Keratinocyte (primary cell): ENCODE data around the gene NECTIN1. TPM values are rescaled to one million over a fixed set of nuclear protein-coding genes. Genes with fewer than 3 reads are reported as not detected.

Source experiments
- DNase-seq: peaks from one replicate; pipeline ENCODE4 v3.0.0-alpha.2; 2011; ENCODE audit warnings: low read depth, missing footprints, low spot score
- FAIRE-seq: peaks from 2 replicates; lab custom pipeline; 2011; peaks lifted over from hg19 to GRCh38; lab: Jason Lieb, UNC
- H2AFZ ChIP-seq: 2 replicates; pipeline ENCODE4 v1.6.0; 2012; ENCODE audit warnings: low read length, control low read depth, inconsistent platforms; ENCODE audit not compliant: control insufficient read depth
- H3K27ac ChIP-seq: 2 replicates; pipeline ENCODE4 v1.5.1; 2011; ENCODE audit warnings: low read length; ENCODE audit not compliant: control insufficient read depth, insufficient read depth
- H3K27me3 ChIP-seq: 3 replicates; pipeline ENCODE4 v1.6.0; 2011; ENCODE audit warnings: low read length; ENCODE audit not compliant: control insufficient read depth, insufficient read depth; ENCODE audit errors: extremely low read depth
- H3K36me3 ChIP-seq, 2 experiments: 2 replicates in 1 of 2; 3 replicates in 1 of 2; pipeline ENCODE4 v1.5.1; 2011; ENCODE audit warnings: low read length in 2 of 2, mild to moderate bottlenecking in 1 of 2; ENCODE audit not compliant: control insufficient read depth in 2 of 2, insufficient read depth in 2 of 2; ENCODE audit errors: extremely low read depth in 1 of 2
- H3K4me1 ChIP-seq: 3 replicates; pipeline ENCODE4 v1.5.1; 2011; ENCODE audit warnings: low read length; ENCODE audit not compliant: control insufficient read depth, insufficient read depth; ENCODE audit errors: extremely low read depth
- H3K4me2 ChIP-seq: 3 replicates; pipeline ENCODE4 v1.6.0; 2011; ENCODE audit warnings: low read depth, low read length; ENCODE audit not compliant: control insufficient read depth, insufficient read depth; ENCODE audit errors: extremely low read depth
- H3K4me3 ChIP-seq, 3 experiments: fragments of 200-600 bp in 1 of 3; sonication (generic) in 1 of 3; 2 replicates in 2 of 3; 3 replicates in 1 of 3; pipeline ENCODE4 v1.5.1; 2011 to 2016; ENCODE audit warnings: low read length in 3 of 3, mild to moderate bottlenecking in 3 of 3, control low read depth in 2 of 3, inconsistent platforms in 1 of 3, low read depth in 1 of 3, mixed read lengths in 1 of 3, mixed run types in 1 of 3, moderate library complexity in 1 of 3; ENCODE audit not compliant: control insufficient read depth in 2 of 3, insufficient read depth in 2 of 3; ENCODE audit errors: extremely low read depth in 1 of 3
- H3K79me2 ChIP-seq: 2 replicates; pipeline ENCODE4 v1.6.0; 2012; ENCODE audit warnings: low read length; ENCODE audit not compliant: control insufficient read depth, insufficient read depth
- H3K9ac ChIP-seq: 3 replicates; pipeline ENCODE4 v1.6.0; 2011; ENCODE audit warnings: low read length; ENCODE audit not compliant: control insufficient read depth, insufficient read depth; ENCODE audit errors: extremely low read depth
- H3K9me1 ChIP-seq: 3 replicates; pipeline ENCODE4 v1.6.0; 2011; ENCODE audit warnings: low read length; ENCODE audit not compliant: control insufficient read depth, insufficient read depth; ENCODE audit errors: extremely low read depth
- H3K9me3 ChIP-seq: 2 replicates; pipeline ENCODE4 v1.5.1; 2012; ENCODE audit warnings: low read depth, low read length; ENCODE audit not compliant: control insufficient read depth
- H4K20me1 ChIP-seq: 3 replicates; pipeline ENCODE4 v1.6.0; 2011; ENCODE audit warnings: low read length; ENCODE audit not compliant: control insufficient read depth, insufficient read depth; ENCODE audit errors: extremely low read depth
- CTCF ChIP-seq, 3 experiments: IDR thresholded peaks in 1 of 3; conservative IDR thresholded peaks in 1 of 3; optimal IDR thresholded peaks in 1 of 3; 2 replicates in 2 of 3; 3 replicates in 1 of 3; pipeline versions ENCODE3 to v1.5.1; 2011; ENCODE audit warnings: low read length in 3 of 3, mild to moderate bottlenecking in 3 of 3, moderate library complexity in 2 of 3, control low read depth in 1 of 3, inconsistent platforms in 1 of 3; ENCODE audit not compliant: insufficient read depth in 2 of 3; ENCODE audit errors: extremely low read depth in 1 of 3
- EZH2 ChIP-seq: IDR thresholded peaks from one replicate; pipeline ENCODE4 v1.6.1; 2012; ENCODE audit warnings: inconsistent platforms, mild to moderate bottlenecking, low read length, moderate library complexity
- dilution Hi-C: fragments of 300-500 bp; cut with MboI; formaldehyde crosslinking; loops from one replicate; pipeline ENCODE4 v1.7.0; 2020; ENCODE audit warnings: low sequenced_read_pairs; ENCODE audit not compliant: extremely low pct_ligation_motif_present
- polyA plus RNA-seq, 5 experiments: library from polyadenylated mRNA; depleted of rRNA in 3 of 5; stranded (reverse) in 3 of 5; stranded (forward) in 1 of 5; unstranded in 1 of 5; fragments of >200 nt; gene quantifications; 1 replicate in 1 of 5; 2 replicates in 3 of 5; 3 replicates in 1 of 5; pipeline versions ENCODE4 v1.2.1 to v1.2.3, GENCODE V29; 2011 to 2012; ENCODE audit warnings: missing spikeins in 2 of 5, low read depth in 1 of 5, low replicate concordance in 1 of 5

Gene NECTIN1
- polyA plus RNA-seq, 1 donor (not counting 4 experiments of a cell fraction or from before 2014, with no cell fraction given): 37.5 TPM

GRCh38 chr11:119638851-119639250, 90.1 kb downstream of the NECTIN1 start:
- no peaks in the 10 kb centered on the region for H3K9me1 ChIP-seq
- no peaks in the 10 kb centered on the region for H3K36me3 ChIP-seq
- no peaks in the 10 kb centered on the region for H3K79me2 ChIP-seq
- DNase-seq: no peak
- dilution Hi-C loops: no loop called here
- no peaks in the 10 kb centered on the region for H3K9me3 ChIP-seq
- no peak overlapping the region for H3K9ac ChIP-seq
- no peak overlapping the region for H2AFZ ChIP-seq
- H3K27ac ChIP-seq: no peak overlapping the region
- no peaks in the 10 kb centered on the region for H4K20me1 ChIP-seq
- no peak for FAIRE-seq
- no peak overlapping the region for H3K4me2 ChIP-seq
- TF ChIP-seq EZH2: no peak
- TF ChIP-seq CTCF (optimal IDR thresholded peaks at IDR 0.05 in 1 of 3, IDR thresholded peaks at IDR 0.05 in 1 of 3, conservative IDR thresholded peaks at IDR 0.05 in 1 of 3; ENCODE audit: extremely low read depth in 1 of 3, insufficient read depth in 2 of 3, low read length in 3 of 3): no peak
- H3K4me3 ChIP-seq: no peak overlapping the region
- H3K27me3 ChIP-seq: peaks cover 16% of the 10 kb centered on the region
- H3K4me1 ChIP-seq: no peaks in the 10 kb centered on the region

GRCh38 chr11:119637481-119637880, 91.5 kb downstream of the NECTIN1 start:
- H4K20me1 ChIP-seq: no peaks in the 10 kb centered on the region
- dilution Hi-C loops: no loop called here
- no peak overlapping the region for H3K27ac ChIP-seq
- H3K9me3 ChIP-seq: no peaks in the 10 kb centered on the region
- no peak overlapping the region for H2AFZ ChIP-seq
- H3K27me3 ChIP-seq: peaks cover 15% of the 10 kb centered on the region
- DNase-seq (no peak), FAIRE-seq (no peak)
- H3K4me1 ChIP-seq: no peaks in the 10 kb centered on the region
- H3K4me3 ChIP-seq: no peak overlapping the region
- no peak for TF ChIP-seq CTCF (optimal IDR thresholded peaks at IDR 0.05 in 1 of 3, IDR thresholded peaks at IDR 0.05 in 1 of 3, conservative IDR thresholded peaks at IDR 0.05 in 1 of 3; ENCODE audit: extremely low read depth in 1 of 3, insufficient read depth in 2 of 3, low read length in 3 of 3)
- TF ChIP-seq EZH2: no peak
- H3K4me2 ChIP-seq: no peak overlapping the region
- H3K79me2 ChIP-seq: no peaks in the 10 kb centered on the region
- no peaks in the 10 kb centered on the region for H3K36me3 ChIP-seq
- no peaks in the 10 kb centered on the region for H3K9me1 ChIP-seq
- no peak overlapping the region for H3K9ac ChIP-seq
